Upper lobe of left lung (tissue), 6 donors: ENCODE data around the gene SLC7A10. TPM values are rescaled to one million over a fixed set of nuclear protein-coding genes. Genes with fewer than 3 reads are reported as not detected.

Experiments
- ATAC-seq, 2 donors: fragments of 200-7000 bp; cut with Tn5 transposase; one replicate each; pipeline ENCODE4 v1.9.1; 2022; ENCODE audit warnings: mild to moderate bottlenecking in 2 of 2, moderate library complexity in 2 of 2; ENCODE audit not compliant: low FRiP score in 2 of 2
- DNase-seq, 2 donors: peaks; one replicate each; pipeline ENCODE4 v3.0.0-alpha.2; 2019 to 2020
- H3K27ac ChIP-seq, 4 donors: fragments of 200-600 bp; sonication (generic); one replicate each; pipeline ENCODE4 v1.5.1; 2016 to 2019
- H3K27me3 ChIP-seq, 4 donors: fragments of 200-600 bp; sonication (generic); one replicate each; pipeline ENCODE4 v1.5.1; 2017 to 2019
- H3K36me3 ChIP-seq, 4 donors: fragments of 200-600 bp; sonication (generic); one replicate each; pipeline ENCODE4 v1.5.1; 2016 to 2019
- H3K4me1 ChIP-seq, 4 donors: fragments of 200-600 bp; sonication (generic); one replicate each; pipeline ENCODE4 v1.5.1; 2018 to 2019
- H3K4me3 ChIP-seq, 4 donors: fragments of 200-600 bp; sonication (generic); one replicate each; pipeline ENCODE4 v1.5.1; 2017 to 2019; ENCODE audit warnings: mild to moderate bottlenecking in 2 of 4, moderate library complexity in 1 of 4
- H3K9me3 ChIP-seq, 4 donors: fragments of 200-600 bp; sonication (generic); one replicate each; pipeline ENCODE4 v1.5.1; 2018 to 2019
- CTCF ChIP-seq, 6 experiments: fragments of 450-650 bp in 4 of 6; fragments of 200-600 bp in 2 of 6; sonication (generic) in 2 of 6; IDR thresholded peaks; one replicate each; pipeline ENCODE4 v1.5.1; 2016 to 2019; ENCODE audit warnings: antibody characterized with exemption in 6 of 6
- EP300 ChIP-seq, 4 donors: sonication (generic); formaldehyde crosslinking; IDR thresholded peaks; one replicate each; pipeline ENCODE4 v1.5.1; 2017; ENCODE audit warnings: antibody characterized with exemption in 4 of 4, control low read depth in 2 of 4
- POLR2A ChIP-seq, 4 donors: fragments of 450-650 bp; IDR thresholded peaks; one replicate each; pipeline ENCODE4 v1.5.1; 2016 to 2017; ENCODE audit warnings: antibody characterized with exemption in 4 of 4, mild to moderate bottlenecking in 2 of 4
- POLR2AphosphoS5 ChIP-seq, 2 donors: sonication (generic); formaldehyde crosslinking; IDR thresholded peaks; one replicate each; pipeline ENCODE4 v1.5.1; 2017; ENCODE audit warnings: antibody characterized with exemption in 2 of 2
- WGBS, 2 donors: methylation state at CpG; one replicate each; pipeline ENCODE4 v1.1.5; 2017 to 2018; 5-methylcytosine and 5-hydroxymethylcytosine counted together
- total RNA-seq, 6 donors: library from RNA; depleted of rRNA in 4 of 6; stranded (reverse); fragments of >200 nt in 4 of 6; gene quantifications; one replicate each; pipeline versions ENCODE4 v1.1.0 to v1.2.1, GENCODE V29; 2016 to 2021
- donor health status: DM: no; HTN: no; CAD: no; lungs with moderate emphysema.
- donor health status: DM: no; HTN: yes; CAD: no; lungs with severe emphysema.

Gene SLC7A10
- total RNA-seq, 6 donors from 2014 or later, result 0.29 to 2.1 (median 0.47) TPM; not detected in 2

- no peak overlapping the region for H3K4me3 ChIP-seq
- no peaks in the 10 kb centered on the region for H3K36me3 ChIP-seq
- no peak overlapping the region for H3K27ac ChIP-seq
- peaks cover 0 to 8% (median 7%) of the 10 kb centered on the region in 4 donors for H3K9me3 ChIP-seq
- no peak for ATAC-seq
- no peak for DNase-seq
- H3K27me3 ChIP-seq, result no peaks in the 10 kb centered on the region
- WGBS, 2 donors, result 94 to 96% methylated on average over 9 of the region's 9 CpGs
- H3K4me1 ChIP-seq, result peaks cover 0 to 6% (median 4%) of the 10 kb centered on the region in 4 donors
- TF ChIP-seq POLR2A (IDR thresholded peaks at IDR 0.05) (no peak), EP300 (IDR thresholded peaks at IDR 0.05) (no peak), CTCF (IDR thresholded peaks at IDR 0.05) (no peak), POLR2AphosphoS5 (IDR thresholded peaks at IDR 0.05) (no peak)
These were observed 7.6 kb upstream of the SLC7A10 start for GRCh38 chr19:33233056-33233873.

- WGBS, 2 donors, result 61 to 74% methylated on average over 11 to 12 of the region's 12 CpGs
- Histone ChIP-seq H3K36me3 (no peaks in the 10 kb centered on the region), H3K27me3 (no peaks in the 10 kb centered on the region), H3K9me3 (peaks cover 3 to 14% (median 13%) of the 10 kb centered on the region in 4 donors), H3K27ac (no peak overlapping the region), H3K4me1 (peaks cover 0 to 6% (median 4%) of the 10 kb centered on the region in 4 donors), H3K4me3 (no peak overlapping the region)
- TF ChIP-seq POLR2AphosphoS5 (IDR thresholded peaks at IDR 0.05) (no peak), POLR2A (IDR thresholded peaks at IDR 0.05) (no peak), CTCF (IDR thresholded peaks at IDR 0.05) (no peak)
- ATAC-seq (no peak), DNase-seq (no peak)
These were observed 7.0 kb upstream of the SLC7A10 start for GRCh38 chr19:33232656-33233055.

DNA sequence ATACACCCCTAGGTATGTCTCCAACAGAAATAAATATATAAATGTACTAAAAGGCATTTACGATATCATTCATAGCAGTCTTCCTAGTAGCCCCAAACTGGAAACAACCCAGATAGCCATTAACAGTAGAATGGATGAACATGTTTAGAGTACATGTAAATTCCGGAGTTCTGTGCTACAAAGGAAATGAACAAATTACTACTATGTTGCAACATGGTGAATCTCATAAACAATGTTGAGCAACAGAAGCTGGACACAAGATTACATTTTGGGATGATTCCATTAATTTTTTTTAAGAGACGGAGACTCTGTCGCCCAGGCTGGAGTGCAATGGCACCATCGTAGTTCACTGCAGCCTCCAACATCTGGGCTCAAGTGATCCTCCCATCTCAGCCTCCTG lies 5.9 kb upstream of the SLC7A10 start:
- 57 to 64% methylated on average over 5 of the region's 5 CpGs for WGBS, 2 donors
- DNase-seq (no peak), ATAC-seq (no peak)
- Histone ChIP-seq H3K4me1 (peaks cover 7 to 12% (median 9%) of the 10 kb centered on the region in 4 donors), H3K9me3 (peaks cover 8 to 20% (median 18%) of the 10 kb centered on the region in 4 donors), H3K27ac (no peak overlapping the region), H3K36me3 (no peaks in the 10 kb centered on the region), H3K4me3 (no peak overlapping the region), H3K27me3 (peaks cover 0 to 9% (median 6%) of the 10 kb centered on the region in 4 donors)
- TF ChIP-seq POLR2AphosphoS5 (IDR thresholded peaks at IDR 0.05) (no peak), POLR2A (IDR thresholded peaks at IDR 0.05) (no peak), EP300 (IDR thresholded peaks at IDR 0.05) (no peak), CTCF (IDR thresholded peaks at IDR 0.05) (no peak)

GRCh38 chr19:33229962-33230361 lies 4.3 kb upstream of the SLC7A10 start:
- Histone ChIP-seq H3K27me3 (peaks cover 0 to 23% (median 19%) of the 10 kb centered on the region in 4 donors), H3K9me3 (peaks cover 8 to 20% (median 18%) of the 10 kb centered on the region in 4 donors), H3K27ac (no peak overlapping the region), H3K36me3 (no peaks in the 10 kb centered on the region), H3K4me3 (no peak overlapping the region), H3K4me1 (peaks cover 18 to 23% (median 20%) of the 10 kb centered on the region in 4 donors)
- WGBS, 2 donors, result 83 to 84% methylated on average over 5 of the region's 5 CpGs
- TF ChIP-seq POLR2AphosphoS5 (IDR thresholded peaks at IDR 0.05) (no peak), POLR2A (IDR thresholded peaks at IDR 0.05) (no peak), EP300 (IDR thresholded peaks at IDR 0.05) (no peak), CTCF (IDR thresholded peaks at IDR 0.05) (no peak)
- DNase-seq, result no peak
- no peak for ATAC-seq
